ENCODE results near the gene SPRR1A. TPM values are rescaled to one million over a fixed set of nuclear protein-coding genes. Genes with fewer than 3 reads are reported as not detected.

Gene SPRR1A
- total RNA-seq = not detected
- long read RNA-seq = 0 reads

- no peak for DNase-seq (ENCODE audit: low spot score)
Measured at GRCh38 chr1:152983743-152984142, at the start of gene SPRR1A. Gene SPRR1A (plus strand): TSS chr1:152984081. CDS start chr1:152985231, 1,150 bp downstream.

- no peak for DNase-seq (ENCODE audit: low spot score)
Measured at GRCh38 chr1:152940614-152941013, 43.3 kb upstream of the SPRR1A start.

DNA sequence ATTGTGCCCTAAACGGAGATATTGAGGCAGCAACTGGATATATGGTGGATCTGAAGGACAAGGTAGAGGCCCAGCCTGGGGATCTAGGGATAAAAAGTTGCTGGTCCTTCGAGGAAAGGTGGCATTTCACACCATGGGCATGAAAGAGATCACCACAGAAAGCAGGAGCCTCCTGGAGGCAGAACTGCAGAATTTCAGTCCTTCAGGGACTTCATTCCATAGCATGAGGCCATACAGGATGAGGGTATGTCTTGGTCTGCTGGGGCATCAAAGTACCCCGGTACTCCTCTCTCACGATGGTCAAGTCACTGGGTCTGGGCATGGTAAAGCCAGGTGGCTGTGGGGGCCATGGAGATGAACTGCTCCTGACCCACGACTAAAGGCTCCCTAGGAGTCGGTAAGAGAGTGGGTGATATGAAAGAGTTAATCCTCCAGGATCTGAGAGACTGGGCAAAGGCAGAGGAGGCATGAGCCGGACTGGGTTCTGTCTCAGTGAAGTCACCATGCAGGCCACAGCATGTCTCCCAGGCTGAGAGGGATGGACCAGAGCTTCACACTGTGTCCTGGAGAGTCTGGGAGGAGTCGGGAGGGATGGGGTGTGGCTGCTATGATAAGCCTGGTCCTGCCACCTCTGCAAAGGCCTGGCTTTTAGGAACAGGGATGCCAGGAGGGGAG lies 42.7 kb upstream of the SPRR1A start:
- no peak for DNase-seq (ENCODE audit: low spot score)

DNA sequence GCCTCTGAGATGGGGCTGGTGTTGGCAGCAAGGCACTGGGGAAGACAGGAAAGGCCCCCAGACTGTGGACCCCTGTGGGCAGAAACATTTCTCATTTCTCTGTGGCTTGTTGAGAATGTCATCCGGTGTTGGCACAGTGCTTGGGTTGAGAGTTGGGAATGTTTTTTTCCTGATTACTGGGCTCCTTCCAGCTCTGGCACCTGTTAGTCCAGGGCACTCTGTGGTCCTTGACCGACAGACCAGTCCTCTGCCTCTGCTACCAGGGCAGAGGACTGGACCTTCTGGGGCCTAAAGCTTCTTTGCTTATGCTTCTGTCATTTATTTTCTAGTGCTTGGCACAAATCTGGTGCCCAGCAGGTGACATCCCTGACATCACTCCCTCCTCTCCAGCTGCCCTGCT lies 41.7 kb upstream of the SPRR1A start:
- DNase-seq (ENCODE audit: low spot score) = no peak

DNA sequence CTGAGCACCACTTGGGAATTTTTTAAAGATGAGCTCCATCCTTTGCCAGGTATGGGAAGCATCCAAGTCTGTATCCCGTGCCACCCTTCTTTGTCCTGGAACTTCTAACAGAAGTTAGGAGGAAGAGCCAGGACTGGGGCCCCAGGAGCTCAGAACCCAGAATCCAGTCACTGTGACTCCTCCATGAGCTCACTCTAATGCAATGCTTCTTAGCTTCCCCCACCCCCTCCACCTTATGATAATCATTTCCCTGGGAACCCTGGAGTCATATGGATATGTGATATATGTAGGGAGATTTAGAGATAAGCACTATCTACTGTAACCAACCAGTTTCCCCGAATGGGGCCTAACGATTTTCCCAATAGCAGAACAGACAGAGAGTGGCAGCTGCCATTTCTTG lies 37.6 kb upstream of the SPRR1A start:
- DNase-seq (ENCODE audit: low spot score) = no peak

DNA sequence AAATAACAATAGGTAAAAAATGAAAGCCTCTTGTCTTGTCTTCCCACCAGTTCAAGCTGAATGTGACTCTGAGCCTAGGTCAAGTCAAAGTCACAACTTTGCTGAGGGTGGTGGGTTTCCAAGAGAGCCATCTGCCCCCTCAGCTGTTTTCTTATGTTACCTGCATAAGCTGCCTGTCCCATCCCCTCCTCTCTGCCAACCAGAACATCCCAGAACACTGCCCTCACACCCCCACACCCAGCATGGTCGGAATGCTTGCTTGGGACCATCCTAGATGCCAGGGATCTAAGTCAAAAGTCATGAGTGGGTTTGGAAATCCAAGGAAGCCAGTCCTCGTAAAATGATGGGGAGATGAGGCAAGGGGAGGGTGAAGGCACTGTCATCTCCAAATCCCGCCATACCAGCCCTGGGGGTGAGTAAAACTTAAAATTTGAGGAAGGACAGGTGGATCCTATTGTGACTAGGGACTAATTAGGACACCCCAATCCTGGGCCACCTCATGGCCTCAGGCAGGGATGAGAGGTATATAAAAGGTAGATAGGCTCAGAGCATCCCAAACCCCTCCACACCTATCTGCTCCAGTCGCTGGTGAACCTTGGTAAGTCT lies 37.1 kb upstream of the SPRR1A start, which contains the start of gene SPRR5:
Gene SPRR5 (plus strand): TSS at position 556 of the 606 bp plus-strand sequence. CDS start 1,349 bp downstream, outside the sequence.
- no peak for DNase-seq (ENCODE audit: low spot score)

- no peak for DNase-seq (ENCODE audit: low spot score)
Measured at GRCh38 chr1:152951711-152952110, 32.2 kb upstream of the SPRR1A start.

GRCh38 chr1:152953761-152954160 lies 30.1 kb upstream of the SPRR1A start:
- DNase-seq (ENCODE audit: low spot score) = no peak

GRCh38 chr1:152954436-152954835 lies 29.4 kb upstream of the SPRR1A start:
- DNase-seq (ENCODE audit: low spot score) = no peak

- DNase-seq (ENCODE audit: low spot score) = no peak
Measured at GRCh38 chr1:152957561-152957960, 26.3 kb upstream of the SPRR1A start.

GRCh38 chr1:152959273-152959672 lies 24.6 kb upstream of the SPRR1A start:
- no peak for DNase-seq (ENCODE audit: low spot score)

GRCh38 chr1:152959801-152960451 lies 24.0 kb upstream of the SPRR1A start:
- no peak for DNase-seq (ENCODE audit: low spot score)

DNA sequence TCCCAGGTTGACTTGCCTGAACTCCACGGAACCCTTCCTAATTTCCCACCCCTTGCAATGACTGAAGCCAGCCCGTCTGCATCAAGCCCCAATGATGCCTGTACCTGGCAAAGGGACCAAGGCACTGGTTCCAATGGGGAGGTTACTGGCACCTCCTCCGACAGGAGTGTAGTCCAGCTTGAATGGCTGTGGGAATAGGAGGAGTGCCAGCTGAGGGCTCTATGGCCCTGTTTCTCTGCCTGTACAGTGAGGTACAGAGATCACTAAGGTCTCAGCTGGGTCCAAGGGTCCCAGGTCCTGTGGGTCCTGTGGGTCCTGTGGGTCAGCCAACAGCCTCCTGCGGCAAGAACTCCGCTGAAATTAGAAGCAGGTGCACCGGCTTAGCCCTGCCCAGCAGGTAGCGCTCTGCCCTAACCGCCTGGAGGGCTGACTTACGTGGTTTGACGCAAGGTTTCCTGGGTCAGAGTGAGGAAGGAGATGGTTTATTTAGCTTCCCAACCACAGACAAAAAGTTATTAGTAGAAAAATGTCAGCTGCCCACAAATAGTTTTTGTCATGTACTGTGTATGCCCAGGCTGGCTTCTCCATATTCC lies 23.3 kb upstream of the SPRR1A start:
- DNase-seq (ENCODE audit: low spot score) = no peak

GRCh38 chr1:152961226-152961891 lies 22.5 kb upstream of the SPRR1A start:
- no peak for DNase-seq (ENCODE audit: low spot score)

GRCh38 chr1:152962876-152963415 lies 20.9 kb upstream of the SPRR1A start:
- no peak for DNase-seq (ENCODE audit: low spot score)

GRCh38 chr1:152964536-152964935 lies 19.3 kb upstream of the SPRR1A start:
- DNase-seq (ENCODE audit: low spot score) = no peak

DNA sequence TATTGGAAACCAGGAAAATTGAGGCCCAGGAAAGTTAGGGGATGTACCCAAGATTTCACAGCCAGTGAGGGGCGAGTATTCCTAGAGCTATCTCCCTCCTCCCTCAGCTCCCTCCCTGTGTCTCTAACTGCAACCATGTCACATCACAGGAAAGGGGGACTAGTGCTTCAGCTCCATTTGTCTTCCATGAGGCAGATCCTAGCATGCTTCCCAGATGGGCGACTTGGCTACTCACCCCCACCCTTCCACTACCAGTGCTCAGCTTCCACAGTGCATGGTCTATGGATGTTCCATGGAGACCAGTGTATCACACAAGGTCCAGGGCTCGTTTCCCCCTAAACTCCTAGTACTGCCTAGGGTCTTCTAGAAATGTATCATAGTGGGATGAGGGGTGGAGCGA lies 18.0 kb upstream of the SPRR1A start:
- DNase-seq (ENCODE audit: low spot score) = no peak

GRCh38 chr1:152967201-152967600 lies 16.7 kb upstream of the SPRR1A start:
- DNase-seq (ENCODE audit: low spot score) = no peak

DNA sequence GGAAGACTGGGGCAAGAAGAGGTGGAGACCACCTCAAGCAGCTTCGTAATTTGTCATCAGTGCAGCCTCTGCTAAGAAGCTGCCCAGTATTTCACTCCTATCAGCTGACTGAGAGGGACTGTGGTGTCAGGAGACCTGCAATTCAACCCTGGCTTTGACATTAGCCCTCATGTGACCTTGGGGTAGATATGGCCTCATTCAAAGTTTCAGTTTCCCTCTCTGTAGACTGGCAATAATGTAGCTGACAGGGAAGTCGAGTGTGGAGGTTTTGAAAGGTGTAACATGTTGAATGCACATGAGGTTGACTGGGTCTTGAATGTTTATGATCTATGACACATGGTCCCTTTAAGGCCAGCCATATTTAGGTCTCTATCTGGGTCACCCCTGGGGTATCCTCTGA lies 15.6 kb upstream of the SPRR1A start:
- DNase-seq (ENCODE audit: low spot score) = no peak

DNA sequence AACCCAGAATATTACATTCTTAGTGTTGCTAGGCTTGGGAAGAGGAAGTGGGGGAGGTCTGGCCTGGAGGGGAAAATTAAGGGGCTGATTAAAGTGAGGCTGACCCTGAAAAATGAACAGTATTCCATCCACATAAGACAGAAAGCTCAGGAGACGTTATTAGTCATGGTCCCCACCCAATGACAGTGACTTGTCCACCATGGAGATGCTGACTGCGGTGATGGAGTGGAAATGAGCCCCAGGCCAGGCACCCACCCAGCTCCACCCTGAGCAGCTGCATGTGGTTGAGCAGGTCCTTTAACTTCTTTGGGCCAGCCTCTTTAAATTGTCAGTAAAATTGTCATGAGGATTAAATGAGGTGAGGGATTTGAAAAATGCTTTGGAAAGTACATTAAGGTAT lies 14.8 kb upstream of the SPRR1A start:
- no peak for DNase-seq (ENCODE audit: low spot score)

DNA sequence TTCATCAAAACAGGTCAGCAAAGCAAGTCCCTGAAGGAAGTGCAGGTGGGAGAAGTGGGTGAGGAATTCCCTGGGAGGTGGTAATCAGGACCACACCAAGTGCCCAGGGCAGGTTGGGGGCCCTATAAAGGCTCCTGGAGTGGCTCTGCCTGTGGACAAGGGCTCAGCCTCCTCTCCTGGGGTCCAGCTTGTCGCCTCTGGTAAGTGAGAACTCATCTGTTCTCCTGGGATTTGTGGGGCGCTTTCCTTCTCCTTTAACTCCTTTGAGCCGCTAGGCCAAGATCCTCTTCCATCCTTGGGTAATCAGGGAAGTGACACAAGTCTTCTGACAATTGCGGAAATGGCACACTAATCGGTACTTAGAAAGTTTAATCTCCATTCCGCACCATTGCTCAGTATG lies 13.4 kb upstream of the SPRR1A start, which contains the start of gene SPRR4:
Gene SPRR4 (plus strand): TSS at position 154 of the 400 bp plus-strand sequence. CDS start 1,243 bp downstream, outside the sequence.
- no peak for DNase-seq (ENCODE audit: low spot score)
